HepG2 (cell line): ENCODE results near the gene ARFGAP1. TPM values are rescaled to one million over a fixed set of nuclear protein-coding genes. Genes with fewer than 3 reads are reported as not detected.

Experiments
- ATAC-seq: fragments of 200-7000 bp; cut with Tn5 transposase; 3 replicates; pipeline ENCODE4 v1.9.1; 2020; ENCODE audit warnings: mild to moderate bottlenecking, moderate library complexity
- BruUV-seq: library from RNA; stranded (reverse); fragments of 400-500 nt; replicated peaks from 2 replicates; lab custom pipeline; 2021; lab: Mats Ljungman, UMichigan
- CTCF ChIA-PET: fragments of 300-600 bp; formaldehyde crosslinking; extraction: SDS; loops from one replicate; lab custom pipeline; 2021; ENCODE audit warnings: low total read pairs, inconsistent platforms, low intra/inter-chr PET ratio; lab: Yijun Ruan, JAX
- POLR2A ChIA-PET: fragments of 350-600 bp; sonication (Branson Sonifier 250); formaldehyde crosslinking; loops from one replicate; lab custom pipeline; 2020; ENCODE audit warnings: antibody characterized with exemption, inconsistent platforms; lab: Yijun Ruan, JAX
- DNase-seq: peaks from one replicate; pipeline ENCODE4 v3.0.0-alpha.2; 2015; ENCODE audit warnings: low spot score
- FAIRE-seq: peaks from 3 replicates; lab custom pipeline; 2011; peaks lifted over from hg19 to GRCh38; lab: Jason Lieb, UNC
- H2AFZ ChIP-seq: one replicate; pipeline ENCODE4 v1.6.1; 2011; ENCODE audit warnings: low read length, inconsistent platforms
- H3K27ac ChIP-seq: fragments of 300-600 bp; 3 replicates; pipeline ENCODE4 v1.8.0; 2011; ENCODE audit warnings: mixed run types, mild to moderate bottlenecking, mixed read lengths, low read length, inconsistent platforms; ENCODE audit not compliant: insufficient read depth; ENCODE audit errors: extremely low read length
- H3K27me3 ChIP-seq, 2 experiments: fragments of 200-600 bp in 1 of 2; 2 replicates in 1 of 2; 3 replicates in 1 of 2; pipeline versions ENCODE4 v1.6.0 to v1.8.0; 2011; ENCODE audit warnings: low read length in 2 of 2, mild to moderate bottlenecking in 2 of 2, moderate library complexity in 2 of 2, inconsistent platforms in 1 of 2; ENCODE audit not compliant: insufficient read depth in 2 of 2, control insufficient read depth in 1 of 2
- H3K36me3 ChIP-seq, 2 experiments: fragments of 200-600 bp in 1 of 2; replicated peaks in 1 of 2; 2 replicates in 1 of 2; 3 replicates in 1 of 2; pipeline versions ENCODE4 v1.5.1 to v1.8.0; 2011; ENCODE audit warnings: low read length in 2 of 2, inconsistent platforms in 1 of 2; ENCODE audit not compliant: insufficient read depth in 2 of 2, control insufficient read depth in 1 of 2
- H3K4me1 ChIP-seq: 2 replicates; pipeline ENCODE4 v1.5.1; 2012; ENCODE audit warnings: low read length, inconsistent platforms; ENCODE audit not compliant: insufficient read depth
- H3K4me2 ChIP-seq: 2 replicates; pipeline ENCODE4 v1.6.0; 2011; ENCODE audit warnings: low read depth, low read length, inconsistent platforms
- H3K4me3 ChIP-seq, 3 experiments: fragments of 200-600 bp in 1 of 3; sonication (generic), shearing (Covaris generic) in 1 of 3; replicated peaks in 1 of 3; 2 replicates each; pipeline ENCODE4 v1.5.1; 2011 to 2016; ENCODE audit warnings: low read length in 3 of 3, inconsistent platforms in 2 of 3, low read depth in 2 of 3, mild to moderate bottlenecking in 2 of 3, control low read depth in 1 of 3, mixed read lengths in 1 of 3; ENCODE audit not compliant: insufficient read depth in 1 of 3
- H3K79me2 ChIP-seq: one replicate; pipeline ENCODE4 v1.6.1; 2011; ENCODE audit warnings: low read length, inconsistent platforms; ENCODE audit not compliant: insufficient read depth
- H3K9ac ChIP-seq: 2 replicates; pipeline ENCODE4 v1.6.0; 2011; ENCODE audit warnings: mild to moderate bottlenecking, low read depth, low read length, inconsistent platforms; ENCODE audit not compliant: insufficient read depth
- H3K9me3 ChIP-seq: 2 replicates; pipeline ENCODE4 v1.5.1; 2012; ENCODE audit warnings: mild to moderate bottlenecking, low read length
- H4K20me1 ChIP-seq: 2 replicates; pipeline ENCODE4 v1.6.0; 2011; ENCODE audit warnings: inconsistent platforms, mild to moderate bottlenecking, low read length, moderate library complexity; ENCODE audit not compliant: insufficient read depth
- GTF2F1 ChIP-seq: fragments of 150-350 bp; IDR thresholded peaks from 2 replicates; pipeline ENCODE4 v1.6.1; 2014; ENCODE audit warnings: low read length
- HNRNPL ChIP-seq: fragments of 200-400 bp; formaldehyde crosslinking; IDR thresholded peaks from 2 replicates; pipeline ENCODE4 v1.6.1; 2017; ENCODE audit warnings: mild to moderate bottlenecking, low read depth, low read length
- SMYD3 ChIP-seq: sonication (generic); formaldehyde crosslinking; IDR thresholded peaks from 2 replicates; pipeline ENCODE4 v1.8.1; 2023; ENCODE audit warnings: mild to moderate bottlenecking, missing genetic modification reagents
- ZNF275 ChIP-seq: sonication (generic); formaldehyde crosslinking; IDR thresholded peaks from 2 replicates; pipeline ENCODE4 v1.8.0; 2022; ENCODE audit warnings: missing genetic modification reagents, mild to moderate bottlenecking, inconsistent platforms, borderline replicate concordance
- ZNF510 ChIP-seq: sonication (generic); formaldehyde crosslinking; IDR thresholded peaks from 2 replicates; pipeline ENCODE4 v1.4.0; 2020; ENCODE audit warnings: low read depth, mild to moderate bottlenecking, missing genetic modification reagents
- ZNF672 ChIP-seq: sonication (generic); formaldehyde crosslinking; IDR thresholded peaks from 2 replicates; pipeline ENCODE4 v1.8.1; 2022; ENCODE audit warnings: missing genetic modification reagents
- WGBS: methylation state at CpG from one replicate; pipeline ENCODE4 v1.1.6; 2017; ENCODE audit warnings: low lambda C conversion rate; 5-methylcytosine and 5-hydroxymethylcytosine counted together
- in situ Hi-C: cut with HindIII; loops from 2 replicates; pipeline ENCODE4 v1.10.0; 2017; ENCODE audit warnings: low pct_unique_long_range_greater_than_20kb; ENCODE audit not compliant: extremely low pct_ligation_motif_present
- intact Hi-C: fragments of 100-400 bp; cut with micrococcal nuclease; formaldehyde crosslinking; loops from one replicate; pipeline ENCODE4 v1.10.0; 2022; ENCODE audit not compliant: unreplicated experiment
- polyA plus RNA-seq, 8 experiments: library from polyadenylated mRNA; depleted of rRNA in 3 of 8; stranded (reverse) in 7 of 8; unstranded in 1 of 8; fragments of >200 nt; fragmentation: Illumina TruSeq in 4 of 8; extraction: Trizol in 4 of 8; gene quantifications; 2 replicates each; pipeline versions ENCODE4 v1.2.1 to v1.2.3, GENCODE V29; 2011 to 2016; ENCODE audit warnings: low read depth in 4 of 8, missing spikeins in 1 of 8, mixed read lengths in 1 of 8; ENCODE audit not compliant: insufficient read depth in 1 of 8
- total RNA-seq, 5 experiments: library from RNA; depleted of rRNA; stranded (reverse); fragments of >200 nt; fragmentation: Illumina TruSeq; extraction: Trizol; gene quantifications; 2 replicates each; pipeline ENCODE4 v1.2.3, GENCODE V29; 2016; ENCODE audit warnings: low read depth in 1 of 5

The ARFGAP1 gene
- total and polyA plus RNA-seq, 2 of the 13 experiments (the other 11 are each of a cell fraction or from before 2014, with no cell fraction given): 132 TPM

GRCh38 chr20:63226042-63226943, 46.3 kb upstream of the ARFGAP1 start (continued):
- TF ChIP-seq GTF2F1: no peak
- no peak for TF ChIP-seq ZNF510
- TF ChIP-seq ZNF672 (CRISPR knock-in tag): no peak
- TF ChIP-seq, all 625 proteins: peak for 0

GRCh38 chr20:63227260-63227659, 45.4 kb upstream of the ARFGAP1 start:
- no peak for DNase-seq
- in situ Hi-C loops (no loop called here), intact Hi-C loops (no loop called here)
- 31% methylated on average over 5 of the region's 5 CpGs for WGBS
- H4K20me1 ChIP-seq: no peaks in the 10 kb centered on the region; the same call in 1 of the 2 replicates
- no peaks in the 10 kb centered on the region for H3K9me3 ChIP-seq
- H3K4me1 ChIP-seq: peaks cover 27% of the 10 kb centered on the region
- no peaks in the 10 kb centered on the region for H3K36me3 ChIP-seq
- no peak overlapping the region for H2AFZ ChIP-seq
- ChIA-PET POLR2A (interaction anchor here (0.7 kb wide), 1 partner anchor 404 kb away, joined by 4 read pairs; no protein-coding TSS in a partner anchor), CTCF (no interaction called here)
- no peak overlapping the region for H3K9ac ChIP-seq
- no peaks in the 10 kb centered on the region for H3K79me2 ChIP-seq
- no peak overlapping the region for H3K4me2 ChIP-seq
- no TSS peak for BruUV-seq
- TF ChIP-seq SMYD3 (no peak), ZNF275 (no peak), HNRNPL (no peak)
- no peak overlapping the region for H3K27ac ChIP-seq
- no peak for ATAC-seq
- no peak for FAIRE-seq
- H3K4me3 ChIP-seq: no peak overlapping the region
- H3K27me3 ChIP-seq: peaks cover 16 to 78% of the 10 kb centered on the region in 2 experiments; a peak in 4 of 5 replicates
